ENCODE measurements around the gene HTRA3.

HTRA3 gene

GRCh38 chr4:8269535-8270417 is at the start of gene HTRA3:
HTRA3 (plus strand) TSS chr4:8269754; CDS start chr4:8269969, 215 bp downstream.
- no peak for DNase-seq (ENCODE audit: low read depth, low spot score)

- DNase-seq (ENCODE audit: low read depth, low spot score), result no peak
Observed at GRCh38 chr4:8220661-8221450, 48.7 kb upstream of the HTRA3 start.

GRCh38 chr4:8221476-8221875 is 48.1 kb upstream of the HTRA3 start:
- DNase-seq (ENCODE audit: low read depth, low spot score), result no peak

GRCh38 chr4:8221985-8222384 is 47.6 kb upstream of the HTRA3 start:
- DNase-seq (ENCODE audit: low read depth, low spot score), result no peak

GRCh38 chr4:8222609-8223388 is 46.8 kb upstream of the HTRA3 start:
- DNase-seq (ENCODE audit: low read depth, low spot score), result no peak

GRCh38 chr4:8224267-8224974 is 45.1 kb upstream of the HTRA3 start:
- no peak for DNase-seq (ENCODE audit: low read depth, low spot score)

- DNase-seq (ENCODE audit: low read depth, low spot score), result no peak
Observed at GRCh38 chr4:8224975-8225625, 44.5 kb upstream of the HTRA3 start.

DNA sequence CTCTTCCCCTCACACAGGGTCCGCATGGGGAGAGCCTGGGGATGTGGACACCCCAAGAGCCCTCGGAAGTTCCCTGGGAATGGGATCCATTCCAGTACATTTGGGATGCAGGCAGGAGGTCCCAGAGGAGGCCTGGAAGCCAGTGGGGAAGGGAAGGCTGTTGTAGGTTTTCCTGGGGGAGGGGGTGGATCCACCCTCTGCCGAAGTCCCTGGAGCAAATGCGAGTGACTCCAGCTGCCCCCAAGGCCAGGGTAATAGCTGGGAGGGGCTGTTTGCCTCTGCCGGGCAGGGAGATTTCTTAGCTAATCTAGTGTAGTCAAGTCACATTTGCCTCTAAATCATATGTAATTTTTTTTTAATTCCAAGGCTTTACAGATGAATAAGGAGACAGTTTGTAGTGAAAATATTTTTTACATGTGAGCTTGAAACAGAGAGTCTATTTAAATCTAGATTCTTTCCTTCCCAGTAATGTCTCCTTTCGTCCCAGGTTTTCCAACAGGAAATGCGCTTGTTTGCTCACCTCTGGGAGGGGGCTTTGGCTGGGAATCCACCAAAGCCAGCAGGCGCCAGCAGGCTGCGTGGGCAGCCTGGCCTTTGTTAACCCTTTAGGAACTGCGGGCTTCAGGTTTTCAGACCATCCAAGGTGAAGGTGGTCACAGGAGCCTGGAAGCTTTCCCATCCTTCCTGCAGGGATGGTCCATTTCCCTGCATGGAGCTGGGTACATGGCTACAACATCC is 43.7 kb upstream of the HTRA3 start:
- no peak for DNase-seq (ENCODE audit: low read depth, low spot score)

- no peak for DNase-seq (ENCODE audit: low read depth, low spot score)
Observed at GRCh38 chr4:8227201-8227770, 42.3 kb upstream of the HTRA3 start.

DNA sequence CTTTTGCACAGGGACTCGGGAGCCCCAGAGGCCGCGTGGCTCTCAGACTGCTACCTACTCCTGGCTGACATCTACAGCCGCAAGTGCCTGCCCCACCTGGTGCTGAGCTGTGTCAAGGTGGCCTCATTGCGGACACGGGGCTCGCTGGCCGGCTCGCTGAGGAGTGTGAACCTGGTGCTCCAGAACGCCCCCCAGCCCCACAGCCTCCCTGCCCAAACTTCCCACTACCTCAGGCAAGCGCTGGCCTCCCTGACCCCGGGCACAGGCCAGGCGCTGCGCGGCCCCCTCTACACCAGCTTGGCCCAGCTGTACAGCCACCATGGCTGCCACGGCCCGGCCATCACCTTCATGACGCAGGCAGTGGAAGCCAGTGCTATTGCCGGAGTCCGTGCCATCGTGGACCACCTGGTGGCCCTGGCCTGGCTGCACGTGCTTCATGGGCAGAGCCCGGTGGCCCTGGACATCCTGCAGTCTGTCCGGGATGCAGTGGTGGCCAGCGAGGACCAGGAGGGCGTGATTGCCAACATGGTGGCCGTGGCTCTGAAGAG is 41.7 kb upstream of the HTRA3 start:
- no peak for DNase-seq (ENCODE audit: low read depth, low spot score)

GRCh38 chr4:8228319-8229250 is 41.0 kb upstream of the HTRA3 start:
- peak; percentile 55 for DNase-seq (ENCODE audit: low read depth, low spot score)

DNA sequence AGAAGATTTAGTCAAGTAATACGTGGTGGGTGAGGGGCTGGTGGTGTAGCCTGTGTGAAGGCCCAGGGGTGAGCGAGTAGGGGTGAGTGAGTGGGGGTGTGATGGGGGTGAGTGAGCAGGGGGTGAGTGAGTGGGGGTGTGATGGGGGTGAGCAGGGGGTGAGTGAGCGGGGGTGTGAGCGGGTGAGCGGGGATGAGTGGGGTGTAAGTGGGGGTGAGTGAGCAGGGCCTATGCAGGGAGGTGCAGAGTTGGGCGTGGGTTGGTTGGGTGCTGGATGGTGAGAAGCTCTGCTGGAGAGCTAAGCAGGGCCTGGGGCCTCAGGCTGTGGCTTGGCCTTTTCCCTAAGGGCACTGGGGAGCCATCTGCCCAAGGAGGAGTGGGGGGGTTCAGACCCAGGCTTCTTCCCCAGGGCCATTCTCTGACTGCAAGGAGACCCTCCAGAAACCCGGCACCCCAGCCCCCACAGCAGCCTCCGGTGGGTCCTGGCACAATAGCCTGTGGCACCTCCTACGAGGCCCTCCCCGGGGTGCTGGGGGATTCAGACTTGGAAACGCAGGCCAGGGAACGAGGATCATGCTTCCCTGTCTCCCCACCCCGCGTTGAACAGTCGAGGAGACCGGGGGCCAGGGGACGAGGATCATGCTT is 40.1 kb upstream of the HTRA3 start:
- no peak for DNase-seq (ENCODE audit: low read depth, low spot score)

DNA sequence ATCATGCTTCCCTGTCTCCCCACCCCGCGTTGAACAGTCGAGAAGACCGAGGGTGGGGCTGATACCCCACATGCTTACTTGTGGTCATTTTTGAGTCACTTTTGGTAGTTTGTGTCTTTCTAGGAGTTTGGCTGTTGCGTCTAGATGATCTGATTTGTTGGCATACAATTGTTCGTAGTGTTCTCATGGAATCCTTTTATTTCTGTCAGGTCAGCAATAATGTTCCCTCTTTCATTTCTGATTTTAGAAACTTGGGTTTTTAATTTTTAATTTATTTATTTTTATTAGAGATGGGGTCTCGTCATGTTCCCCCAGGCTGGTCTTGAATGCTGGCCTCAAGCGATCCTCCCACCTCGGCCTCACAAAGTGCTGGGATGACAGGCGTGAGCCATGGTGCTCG is 39.5 kb upstream of the HTRA3 start:
- DNase-seq (ENCODE audit: low read depth, low spot score), result no peak

GRCh38 chr4:8230891-8231290 is 38.7 kb upstream of the HTRA3 start:
- no peak for DNase-seq (ENCODE audit: low read depth, low spot score)

- no peak for DNase-seq (ENCODE audit: low read depth, low spot score)
Observed at GRCh38 chr4:8231551-8232049, 38.0 kb upstream of the HTRA3 start.

DNA sequence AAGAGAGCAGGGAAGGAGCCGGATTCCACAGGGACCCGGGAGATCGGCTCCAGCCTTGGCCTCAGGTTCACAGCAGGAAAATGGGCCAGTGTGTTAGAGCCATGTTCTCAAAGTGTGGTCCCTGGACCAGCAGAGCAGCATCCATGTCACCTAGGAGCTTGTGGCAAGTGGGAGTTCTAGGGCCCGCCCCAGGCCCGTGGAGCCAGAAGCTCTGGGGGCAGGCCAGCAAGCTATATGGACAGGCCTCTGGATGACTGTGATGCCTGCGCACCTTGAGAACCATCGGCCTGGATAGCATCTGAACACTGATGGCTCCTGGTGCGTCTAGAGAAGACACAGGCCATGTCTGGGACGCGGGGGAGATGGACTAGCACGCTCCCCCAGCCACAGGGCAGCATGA is 36.8 kb upstream of the HTRA3 start:
- no peak for DNase-seq (ENCODE audit: low read depth, low spot score)

GRCh38 chr4:8233672-8234484 is 35.7 kb upstream of the HTRA3 start:
- no peak for DNase-seq (ENCODE audit: low read depth, low spot score)
